Upper lobe of right lung (tissue), 1 donor: ENCODE data around the gene ATP13A3. TPM values are rescaled to one million over a fixed set of nuclear protein-coding genes. Genes with fewer than 3 reads are reported as not detected.
A peak's percentile ranks its signal among the peaks of the same experiment; 100 is the strongest.
"Not testable (repeated sequence)": the region's sequence is repeated elsewhere in the genome, so short reads cannot be mapped to it uniquely, and the experiment has no call there.

ENCODE experiments used
- ATAC-seq: fragments of 200-7000 bp; cut with Tn5 transposase; one replicate; pipeline ENCODE4 v1.9.1; 2020; ENCODE audit warnings: mild to moderate bottlenecking, moderate library complexity
- DNase-seq: peaks from one replicate; pipeline ENCODE4 v3.0.0-alpha.2; 2020
- H3K27ac ChIP-seq: fragments of 200-600 bp; one replicate; pipeline ENCODE4 v1.8.0; 2022
- H3K27me3 ChIP-seq: fragments of 200-600 bp; one replicate; pipeline ENCODE4 v1.8.0; 2022; ENCODE audit warnings: mild to moderate bottlenecking
- H3K36me3 ChIP-seq: fragments of 200-600 bp; one replicate; pipeline ENCODE4 v1.8.0; 2022
- H3K4me1 ChIP-seq: fragments of 200-600 bp; one replicate; pipeline ENCODE4 v1.8.0; 2022
- H3K4me3 ChIP-seq: fragments of 200-600 bp; one replicate; pipeline ENCODE4 v1.8.0; 2022; ENCODE audit warnings: mild to moderate bottlenecking
- H3K9me3 ChIP-seq: fragments of 200-600 bp; one replicate; pipeline ENCODE4 v1.8.0; 2022
- CTCF ChIP-seq: fragments of 200-600 bp; IDR thresholded peaks from one replicate; pipeline ENCODE4 v1.8.0; 2022; ENCODE audit warnings: antibody characterized with exemption
- intact Hi-C: fragments of 100-400 bp; cut with DNase I; formaldehyde crosslinking; loops from one replicate; pipeline ENCODE4 v1.11.0; 2022
- total RNA-seq: library from RNA; stranded (reverse); fragmentation: NEBNext Ultra II Directional; extraction: Animal tissue kit (Norgen Biotek cat#: 25700); gene quantifications from one replicate; pipeline ENCODE4 v1.2.1, GENCODE V29; 2021
- donor health status: DM: no; HTN: yes; CAD: no; lungs with severe emphysema.

Gene ATP13A3
- total RNA-seq, 1 donor from 2014 or later, result 101 TPM

- H3K4me1 ChIP-seq, result peaks cover 4% of the 10 kb centered on the region
- no peak overlapping the region for H3K27ac ChIP-seq
- H3K36me3 ChIP-seq, result no peaks in the 10 kb centered on the region
- H3K4me3 ChIP-seq, result no peak overlapping the region
- TF ChIP-seq CTCF, result no peak
- no peak for DNase-seq
- no peak for ATAC-seq
- H3K9me3 ChIP-seq, result no peaks in the 10 kb centered on the region
- no peaks in the 10 kb centered on the region for H3K27me3 ChIP-seq
- intact Hi-C loops, result no loop called here
Observed at GRCh38 chr3:194504861-194505260, 18.1 kb upstream of the ATP13A3 start.

GRCh38 chr3:194504146-194504545 lies 17.3 kb upstream of the ATP13A3 start:
- TF ChIP-seq CTCF, result no peak
- H3K36me3 ChIP-seq, result no peaks in the 10 kb centered on the region
- no peak overlapping the region for H3K4me3 ChIP-seq
- H3K4me1 ChIP-seq, result peaks cover 4% of the 10 kb centered on the region
- H3K27me3 ChIP-seq, result no peaks in the 10 kb centered on the region
- ATAC-seq, result no peak
- intact Hi-C loops, result no loop called here
- no peaks in the 10 kb centered on the region for H3K9me3 ChIP-seq
- no peak for DNase-seq
- no peak overlapping the region for H3K27ac ChIP-seq

- DNase-seq, result no peak
- no peak overlapping the region for H3K27ac ChIP-seq
- peaks cover 3% of the 10 kb centered on the region for H3K4me1 ChIP-seq
- no peaks in the 10 kb centered on the region for H3K27me3 ChIP-seq
- H3K9me3 ChIP-seq, result no peaks in the 10 kb centered on the region
- intact Hi-C loops, result no loop called here
- TF ChIP-seq CTCF, result no peak
- no peak overlapping the region for H3K4me3 ChIP-seq
- ATAC-seq, result no peak
- no peaks in the 10 kb centered on the region for H3K36me3 ChIP-seq
Observed at GRCh38 chr3:194503081-194503531, 16.3 kb upstream of the ATP13A3 start.

- TF ChIP-seq CTCF, result no peak
- no peaks in the 10 kb centered on the region for H3K36me3 ChIP-seq
- H3K27ac ChIP-seq, result no peak overlapping the region
- ATAC-seq, result no peak
- intact Hi-C loops, result no loop called here
- peaks cover 13% of the 10 kb centered on the region for H3K4me1 ChIP-seq
- DNase-seq, result no peak
- no peak overlapping the region for H3K4me3 ChIP-seq
- H3K9me3 ChIP-seq, result no peaks in the 10 kb centered on the region
- H3K27me3 ChIP-seq, result no peaks in the 10 kb centered on the region
Observed at GRCh38 chr3:194500198-194500597, 13.4 kb upstream of the ATP13A3 start.

GRCh38 chr3:194499516-194499915 lies 12.7 kb upstream of the ATP13A3 start:
- DNase-seq, ATAC-seq, H3K27me3 ChIP-seq, H3K4me3 ChIP-seq, H3K36me3 ChIP-seq, H3K27ac ChIP-seq, H3K9me3 ChIP-seq, intact Hi-C loops: not testable (repeated sequence)
- H3K4me1 ChIP-seq, result peaks cover 13% of the 10 kb centered on the region

- no peak overlapping the region for H3K27ac ChIP-seq
- ATAC-seq (peak; percentile 91), DNase-seq (no peak)
Observed at GRCh38 chr3:194497799-194498575, 11.2 kb upstream of the ATP13A3 start.

More at GRCh38 chr3:194497799-194498575, 11.2 kb upstream of the ATP13A3 start:
- Histone ChIP-seq H3K9me3 (no peaks in the 10 kb centered on the region), H3K4me3 (no peak overlapping the region), H3K4me1 (peaks cover 13% of the 10 kb centered on the region), H3K36me3 (no peaks in the 10 kb centered on the region), H3K27me3 (no peaks in the 10 kb centered on the region)
- no peak for TF ChIP-seq CTCF
- intact Hi-C loops, result no loop called here
